Stomach smooth muscle (tissue), 2 donors: ENCODE measurements around the gene POLG.

Experiments used
- H3K27ac ChIP-seq: one replicate; pipeline ENCODE4 v1.7.0; 2013; ENCODE audit warnings: mild to moderate bottlenecking, low read length, inconsistent platforms
- H3K27me3 ChIP-seq, 2 donors: one replicate each; pipeline ENCODE4 v1.7.0; 2013; ENCODE audit warnings: low read length in 2 of 2; ENCODE audit not compliant: insufficient read depth in 2 of 2, control insufficient read depth in 1 of 2
- H3K36me3 ChIP-seq, 2 donors: one replicate each; pipeline ENCODE4 v1.7.0; 2013; ENCODE audit warnings: low read length in 2 of 2; ENCODE audit not compliant: control insufficient read depth in 2 of 2, insufficient read depth in 2 of 2
- H3K4me1 ChIP-seq: one replicate; pipeline ENCODE4 v1.7.0; 2013; ENCODE audit warnings: low read length; ENCODE audit not compliant: control insufficient read depth, insufficient read depth
- H3K4me3 ChIP-seq, 2 donors: one replicate each; pipeline ENCODE4 v1.7.0; 2013; ENCODE audit warnings: low read length in 2 of 2
- H3K9ac ChIP-seq, 2 donors: one replicate each; pipeline ENCODE4 v1.7.0; 2013; ENCODE audit warnings: low read length in 2 of 2, mild to moderate bottlenecking in 1 of 2
- H3K9me3 ChIP-seq, 2 donors: one replicate each; pipeline ENCODE4 v1.7.0; 2013; ENCODE audit warnings: low read length in 2 of 2; ENCODE audit not compliant: control insufficient read depth in 2 of 2
- donor health status: healthy.
- donor health status: Pancreatic carcinoma.

The POLG gene

DNA sequence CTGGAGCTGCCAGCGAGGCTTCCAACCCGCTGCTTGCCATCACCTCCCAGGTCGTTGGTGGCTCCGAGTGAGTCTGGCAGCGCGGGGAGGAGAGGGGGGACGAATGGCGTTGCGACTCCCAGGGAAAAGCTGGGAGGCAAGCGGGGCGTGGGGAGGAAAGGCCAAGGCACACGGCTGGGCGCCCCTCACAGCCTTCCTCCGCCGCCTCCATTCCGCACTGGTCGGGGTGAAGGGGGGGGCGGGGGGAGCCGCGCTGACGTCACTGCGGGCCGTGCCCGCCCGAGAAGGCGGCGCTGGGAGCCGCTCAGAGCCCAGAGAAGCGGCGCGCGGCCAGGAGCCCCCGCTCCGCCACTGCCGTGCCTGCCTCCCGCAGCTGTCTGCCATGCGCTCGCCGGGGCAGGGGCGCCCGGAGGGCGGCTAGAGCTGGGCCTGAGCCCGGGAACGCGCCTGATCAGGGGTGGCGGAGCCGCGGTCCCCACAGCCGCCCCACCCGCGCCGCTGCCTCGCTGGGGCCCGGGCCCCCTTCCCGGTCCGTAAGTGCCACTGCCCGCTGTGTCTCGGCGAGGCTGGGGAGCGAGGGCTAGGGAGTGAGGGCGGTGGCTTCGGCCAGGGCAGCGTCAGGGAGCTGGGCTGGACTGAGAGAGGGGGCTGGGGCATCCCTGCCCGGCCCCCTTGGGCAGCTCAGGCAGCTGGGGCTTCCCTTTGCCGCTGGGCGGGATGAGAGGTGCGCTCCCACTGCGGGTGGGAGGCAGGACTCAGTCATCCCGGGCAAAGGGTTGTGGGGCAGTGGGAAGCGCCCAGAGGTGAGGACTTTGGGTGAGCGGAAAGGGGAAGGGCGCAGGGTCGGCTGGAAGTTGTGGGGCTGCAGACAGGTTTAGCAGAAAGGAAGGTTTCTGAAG is 27.8 kb upstream of the POLG start:
- Histone ChIP-seq H3K9me3 (no peaks in the 10 kb centered on the region), H3K4me1 (peaks cover 23% of the 10 kb centered on the region), H3K9ac (no peak overlapping the region), H3K27me3 (peaks cover 86 to 95% of the 10 kb centered on the region in 2 donors), H3K36me3 (no peaks in the 10 kb centered on the region), H3K4me3 (peak overlapping the region in 1 of 2 donors; percentile 35), H3K27ac (no peak overlapping the region)

- no peaks in the 10 kb centered on the region for H3K36me3 ChIP-seq
- H3K27me3 ChIP-seq = peaks cover 85 to 94% of the 10 kb centered on the region in 2 donors
- no peaks in the 10 kb centered on the region for H3K9me3 ChIP-seq
- H3K9ac ChIP-seq = no peak overlapping the region
- peak overlapping the region in 1 of 2 donors; percentile 35 for H3K4me3 ChIP-seq
- no peak overlapping the region for H3K27ac ChIP-seq
- H3K4me1 ChIP-seq = peaks cover 19% of the 10 kb centered on the region
Observed at GRCh38 chr15:89361451-89362202, 27.0 kb upstream of the POLG start.

DNA sequence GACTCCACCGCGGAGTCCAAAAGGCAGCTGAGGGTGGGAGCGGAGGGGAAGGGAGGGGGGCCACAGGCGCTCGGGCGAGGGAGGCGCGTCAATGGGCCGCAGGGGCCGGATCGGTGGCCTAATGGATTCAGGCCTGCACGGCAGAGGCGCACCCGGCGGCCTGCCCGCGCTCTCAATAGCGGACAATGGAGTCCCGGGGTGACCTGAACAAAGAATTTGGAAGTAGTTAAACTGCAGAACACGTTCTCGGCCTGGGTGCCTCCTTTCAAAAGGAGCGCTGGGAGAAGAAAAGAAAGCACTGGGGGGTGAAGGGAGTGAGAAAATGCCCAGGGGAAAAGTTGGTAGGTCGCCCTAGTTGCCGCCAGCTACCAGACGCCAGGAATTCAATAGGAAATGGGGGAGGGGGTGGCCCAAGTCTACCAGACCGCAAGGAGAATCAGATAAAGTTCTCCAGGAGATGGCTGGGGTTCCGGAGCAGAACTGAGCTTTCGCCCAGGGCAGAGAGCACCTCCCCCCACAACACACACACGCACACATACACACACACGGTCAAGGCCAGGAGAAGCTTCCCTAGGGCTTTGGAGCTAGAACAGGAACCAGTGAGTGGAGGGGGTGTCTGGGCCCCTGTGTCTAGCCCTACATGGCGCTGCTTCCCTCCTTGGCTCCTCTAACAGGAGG is 25.8 kb upstream of the POLG start:
- Histone ChIP-seq H3K9me3 (no peaks in the 10 kb centered on the region), H3K27me3 (peaks cover 79 to 90% of the 10 kb centered on the region in 2 donors), H3K4me3 (no peak overlapping the region), H3K36me3 (no peaks in the 10 kb centered on the region), H3K9ac (no peak overlapping the region), H3K27ac (no peak overlapping the region), H3K4me1 (peaks cover 19% of the 10 kb centered on the region)

GRCh38 chr15:89359471-89360293 is 25.1 kb upstream of the POLG start:
- H3K27me3 ChIP-seq = peaks cover 74 to 84% of the 10 kb centered on the region in 2 donors
- H3K36me3 ChIP-seq = no peaks in the 10 kb centered on the region
- H3K9me3 ChIP-seq = no peaks in the 10 kb centered on the region
- H3K9ac ChIP-seq = no peak overlapping the region
- H3K4me3 ChIP-seq = peak overlapping the region in 1 of 2 donors; percentile 71
- H3K4me1 ChIP-seq = peaks cover 19% of the 10 kb centered on the region
- no peak overlapping the region for H3K27ac ChIP-seq

- no peak overlapping the region for H3K27ac ChIP-seq
- H3K9ac ChIP-seq = no peak overlapping the region
- H3K36me3 ChIP-seq = no peaks in the 10 kb centered on the region
- peak overlapping the region; percentile 57 to 71 for H3K4me3 ChIP-seq
- H3K4me1 ChIP-seq = peaks cover 19% of the 10 kb centered on the region
- H3K27me3 ChIP-seq = peaks cover 70 to 77% of the 10 kb centered on the region in 2 donors
- H3K9me3 ChIP-seq = no peaks in the 10 kb centered on the region
Observed at GRCh38 chr15:89358755-89359439, 24.3 kb upstream of the POLG start.

DNA sequence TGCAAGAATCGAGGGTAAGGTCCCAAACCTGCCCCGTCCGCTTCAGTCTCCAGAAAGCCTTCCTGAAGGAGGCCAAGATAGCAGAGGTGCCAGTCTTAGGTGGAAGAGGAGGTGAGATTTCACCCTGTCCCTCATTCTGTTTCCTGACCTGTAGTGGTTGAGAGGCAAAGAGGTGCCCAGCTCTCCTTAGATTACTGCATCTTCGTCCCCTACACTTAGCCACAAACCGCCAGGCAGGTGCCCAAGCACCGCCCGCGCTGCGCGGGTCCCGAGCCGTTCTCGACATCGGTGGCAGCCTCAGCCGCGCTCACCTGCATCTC is 23.8 kb upstream of the POLG start:
- H3K27me3 ChIP-seq = peaks cover 67 to 71% of the 10 kb centered on the region in 2 donors
- H3K4me3 ChIP-seq = peak overlapping the region in 1 of 2 donors; percentile 71
- H3K27ac ChIP-seq = no peak overlapping the region

DNA sequence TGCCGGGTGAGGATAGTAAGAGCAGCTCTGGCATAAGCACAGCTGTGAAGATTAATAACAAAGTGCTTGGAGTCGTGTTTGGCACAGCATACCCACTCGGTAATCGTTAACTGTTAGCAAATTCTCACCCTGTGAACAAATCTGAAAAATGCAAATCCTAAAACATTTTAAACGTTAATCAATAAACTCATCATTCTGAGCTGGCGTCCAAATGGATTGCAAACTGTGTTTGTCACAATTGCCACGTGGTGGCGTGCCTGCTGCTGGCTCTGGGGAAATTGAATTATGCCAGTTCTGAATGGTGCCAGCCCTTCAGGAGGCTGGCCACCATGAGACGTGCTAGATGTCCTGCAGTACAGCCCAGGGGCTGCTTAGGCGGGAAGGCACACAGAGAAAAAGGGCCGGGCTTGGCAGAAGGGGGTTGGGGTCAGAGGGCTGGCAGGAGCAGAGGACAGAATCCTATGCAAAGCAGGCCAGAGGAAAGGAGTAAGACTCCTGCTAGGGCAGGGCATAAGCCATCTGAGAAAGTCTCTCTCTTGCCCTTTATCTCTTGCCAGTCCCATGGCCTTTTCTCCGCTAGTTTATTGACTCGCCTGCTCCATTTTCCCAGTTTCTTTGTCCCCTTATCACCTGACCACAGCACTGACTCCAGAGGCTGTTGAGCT is 22.1 kb upstream of the POLG start:
- no peak overlapping the region for H3K27ac ChIP-seq
- no peak overlapping the region for H3K4me3 ChIP-seq
- H3K9ac ChIP-seq = no peak overlapping the region
- H3K36me3 ChIP-seq = no peaks in the 10 kb centered on the region
- peaks cover 9% of the 10 kb centered on the region for H3K4me1 ChIP-seq
- H3K27me3 ChIP-seq = peaks cover 57 to 60% of the 10 kb centered on the region in 2 donors
- H3K9me3 ChIP-seq = no peaks in the 10 kb centered on the region

More for the DNA sequence above, 23.8 kb upstream of the POLG start:
- H3K9ac ChIP-seq = no peak overlapping the region
- H3K4me1 ChIP-seq = peaks cover 19% of the 10 kb centered on the region
- no peaks in the 10 kb centered on the region for H3K36me3 ChIP-seq
- no peaks in the 10 kb centered on the region for H3K9me3 ChIP-seq

DNA sequence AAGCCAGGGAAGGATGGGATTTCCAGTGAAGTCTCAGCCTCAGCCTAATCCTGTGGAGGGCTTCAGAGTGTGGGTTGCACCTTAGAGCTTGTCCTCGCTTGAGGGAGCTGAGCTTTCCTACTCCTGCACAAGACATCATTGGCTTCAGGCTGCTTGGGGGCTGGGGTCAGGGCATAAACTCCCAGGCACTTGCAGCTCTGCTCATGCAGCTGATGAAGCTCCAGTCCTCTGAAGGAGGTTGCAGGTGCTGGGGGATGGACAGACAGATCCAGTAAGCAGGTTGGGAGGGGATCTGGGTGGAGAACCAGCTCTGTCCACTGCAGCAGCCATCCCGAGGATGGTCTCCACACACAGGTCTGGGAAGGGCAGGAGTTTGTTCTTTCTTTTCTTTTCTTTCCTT is 19.4 kb upstream of the POLG start:
- no peaks in the 10 kb centered on the region for H3K9me3 ChIP-seq
- no peaks in the 10 kb centered on the region for H3K36me3 ChIP-seq
- peaks cover 36% of the 10 kb centered on the region in 2 donors for H3K27me3 ChIP-seq
- H3K9ac ChIP-seq = no peak overlapping the region
- no peak overlapping the region for H3K4me3 ChIP-seq
- H3K4me1 ChIP-seq = peaks cover 7% of the 10 kb centered on the region
- no peak overlapping the region for H3K27ac ChIP-seq

GRCh38 chr15:89352476-89352875 is 17.9 kb upstream of the POLG start:
- Histone ChIP-seq H3K4me3 (no peak overlapping the region), H3K27me3 (peaks cover 28 to 30% of the 10 kb centered on the region in 2 donors), H3K36me3 (no peaks in the 10 kb centered on the region)

More at GRCh38 chr15:89352476-89352875, 17.9 kb upstream of the POLG start:
- H3K9ac ChIP-seq = no peak overlapping the region
- H3K27ac ChIP-seq = no peak overlapping the region
- no peaks in the 10 kb centered on the region for H3K9me3 ChIP-seq
- no peaks in the 10 kb centered on the region for H3K4me1 ChIP-seq
